ENCODE results near the gene VPS72. TPM values are rescaled to one million over a fixed set of nuclear protein-coding genes. Genes with fewer than 3 reads are reported as not detected.

Gene VPS72
- total and polyA plus RNA-seq, 10 of the 15 experiments (the other 5 are each of a cell fraction or from before 2014, with no cell fraction given), result 6.7 to 77.8 (median 58.1) TPM

DNA sequence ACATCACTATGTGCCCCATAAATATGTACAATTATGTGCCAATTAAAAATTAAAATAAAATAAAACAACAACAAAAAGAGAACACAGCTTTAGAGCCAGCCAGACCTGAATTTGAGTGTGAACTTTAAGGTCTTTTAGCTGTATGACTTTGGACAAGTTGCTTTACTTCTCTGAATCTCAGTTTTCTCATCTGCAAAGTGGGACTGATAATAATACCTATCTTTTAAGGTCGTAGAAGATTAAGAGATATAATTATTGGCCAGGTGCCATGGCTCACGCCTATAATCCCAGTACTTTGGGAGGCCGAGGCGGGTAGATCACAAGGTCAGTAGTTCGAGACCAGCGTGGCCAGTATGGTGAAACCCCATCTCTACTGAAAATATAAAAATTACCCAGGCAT, 3.3 kb upstream of the VPS72 start (continued):
- TF ChIP-seq, protein P1, sequence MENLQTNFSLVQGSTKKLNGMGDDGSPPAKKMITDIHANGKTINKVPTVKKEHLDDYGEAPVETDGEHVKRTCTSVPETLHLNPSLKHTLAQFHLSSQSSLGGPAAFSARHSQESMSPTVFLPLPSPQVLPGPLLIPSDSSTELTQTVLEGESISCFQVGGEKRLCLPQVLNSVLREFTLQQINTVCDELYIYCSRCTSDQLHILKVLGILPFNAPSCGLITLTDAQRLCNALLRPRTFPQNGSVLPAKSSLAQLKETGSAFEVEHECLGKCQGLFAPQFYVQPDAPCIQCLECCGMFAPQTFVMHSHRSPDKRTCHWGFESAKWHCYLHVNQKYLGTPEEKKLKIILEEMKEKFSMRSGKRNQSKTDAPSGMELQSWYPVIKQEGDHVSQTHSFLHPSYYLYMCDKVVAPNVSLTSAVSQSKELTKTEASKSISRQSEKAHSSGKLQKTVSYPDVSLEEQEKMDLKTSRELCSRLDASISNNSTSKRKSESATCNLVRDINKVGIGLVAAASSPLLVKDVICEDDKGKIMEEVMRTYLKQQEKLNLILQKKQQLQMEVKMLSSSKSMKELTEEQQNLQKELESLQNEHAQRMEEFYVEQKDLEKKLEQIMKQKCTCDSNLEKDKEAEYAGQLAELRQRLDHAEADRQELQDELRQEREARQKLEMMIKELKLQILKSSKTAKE (IDR thresholded peaks at IDR 0.05; ENCODE audit: low read depth, poor library complexity, severe bottlenecking), result no peak
- TF ChIP-seq SMARCA5 (IDR thresholded peaks at IDR 0.05), result no peak
- TF ChIP-seq MAX (IDR thresholded peaks at IDR 0.05; ENCODE audit: low read depth, low read length), result no peak
- no peak for TF ChIP-seq EP300 (IDR thresholded peaks at IDR 0.05; ENCODE audit: borderline replicate concordance in 1 of 2, control insufficient read depth in 1 of 2, low read depth in 2 of 2, low read length in 2 of 2)

DNA sequence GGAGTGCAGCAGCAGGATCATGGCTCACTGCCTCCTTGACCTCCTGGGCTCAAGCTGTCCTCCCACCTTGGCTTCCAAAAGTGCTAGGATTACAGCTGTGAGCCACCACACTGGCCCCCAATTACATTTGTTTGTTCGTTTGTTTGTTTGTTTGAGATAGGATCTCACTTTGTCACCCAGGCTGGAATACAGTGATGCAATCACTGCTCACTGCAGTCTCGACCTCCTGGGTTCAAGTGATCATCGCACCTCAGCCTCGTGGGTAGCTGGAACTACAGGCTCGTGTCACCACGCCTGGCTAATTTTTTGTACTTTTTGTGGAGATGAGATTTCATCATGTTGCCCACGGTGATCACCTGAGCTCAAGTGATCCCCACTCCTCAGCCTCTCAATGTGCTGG, 2.0 kb upstream of the VPS72 start:
- no peak for ATAC-seq
- CTCF ChIA-PET, result interaction anchor here (0.8 to 6.3 kb wide), 3 partner anchors 36 to 148 kb away, joined by 3 to 70 read pairs (median 3); partner anchors contain the start of genes PSMD4 and TNFAIP8L2
- no peak for TF ChIP-seq SIX5 (IDR thresholded peaks at IDR 0.05; ENCODE audit: low read depth, low read length, severe bottlenecking)
- TF ChIP-seq CREB1 (IDR thresholded peaks at IDR 0.05; ENCODE audit: low read depth), result no peak
- no peak for TF ChIP-seq RCOR1 (conservative IDR thresholded peaks at IDR 0.05; ENCODE audit: low read depth, low read length)
- no peak for TF ChIP-seq GABPA (IDR thresholded peaks at IDR 0.05; ENCODE audit: low read depth)
- TF ChIP-seq, protein P1 (IDR thresholded peaks at IDR 0.05; ENCODE audit: low read depth, poor library complexity, severe bottlenecking), result no peak
- TF ChIP-seq SREBF1 (IDR thresholded peaks at IDR 0.05; ENCODE audit: low read length), result no peak
- TF ChIP-seq MLLT1 (IDR thresholded peaks at IDR 0.05), result no peak
- TF ChIP-seq SREBF2 (IDR thresholded peaks at IDR 0.05; ENCODE audit: low read length), result no peak
- TF ChIP-seq RFX5 (IDR thresholded peaks at IDR 0.05; ENCODE audit: low read depth, low read length), result no peak
- TF ChIP-seq JUND (IDR thresholded peaks at IDR 0.05; ENCODE audit: low read depth, low read length), result no peak
- no peak for TF ChIP-seq KDM1A (IDR thresholded peaks at IDR 0.05; ENCODE audit: borderline replicate concordance)
- no peak for TF ChIP-seq NR2C1 (IDR thresholded peaks at IDR 0.05)
- no peak for TF ChIP-seq HDAC6 (IDR thresholded peaks at IDR 0.05; ENCODE audit: unreplicated experiment)
- TF ChIP-seq TCF7 (IDR thresholded peaks at IDR 0.05; ENCODE audit: borderline replicate concordance), result no peak
- no peak for TF ChIP-seq SPI1 (IDR thresholded peaks at IDR 0.05; ENCODE audit: borderline replicate concordance, insufficient read depth, low read depth, low read length)

More for the DNA sequence above, 2.0 kb upstream of the VPS72 start:
- Histone ChIP-seq H3K79me2 (ENCODE audit: control insufficient read depth, insufficient read depth, low read length) (peaks cover 23% of the 10 kb centered on the region), H4K20me1 (ENCODE audit: control insufficient read depth, insufficient read depth) (no peaks in the 10 kb centered on the region), H3K9ac (ENCODE audit: control insufficient read depth, insufficient read depth, low read length) (no peak overlapping the region), H3K27ac (ENCODE audit: control insufficient read depth, insufficient read depth) (no peak overlapping the region), H3K4me3 (no peak overlapping the region), H3K36me3 (ENCODE audit: control insufficient read depth in 2 of 2, insufficient read depth in 2 of 2, low read length in 1 of 2) (no peaks in the 10 kb centered on the region), H3K9me3 (replicated peaks; ENCODE audit: control insufficient read depth, insufficient read depth, low read length) (no peaks in the 10 kb centered on the region), H3K27me3 (replicated peaks in 1 of 2; ENCODE audit: control insufficient read depth in 2 of 2, insufficient read depth in 2 of 2, low read length in 1 of 2) (no peaks in the 10 kb centered on the region), H2AFZ (ENCODE audit: control insufficient read depth, low read depth, low read length) (no peak overlapping the region), H3K4me1 (ENCODE audit: control insufficient read depth, insufficient read depth, low read length) (peaks cover 4% of the 10 kb centered on the region; the same call in 1 of the 2 replicates), H3K4me2 (ENCODE audit: control insufficient read depth, insufficient read depth) (no peak overlapping the region)
- intact Hi-C loops (cut with micrococcal nuclease; ENCODE audit: unreplicated experiment), result no loop called here
- SMC1A ChIA-PET (ENCODE audit: uncharacterized antibody, unreplicated experiment), result interaction anchor here (0.9 kb wide), 1 partner anchor 237 kb away, joined by 3 read pairs; no protein-coding TSS in a partner anchor
- POLR2A ChIA-PET, result interaction anchor here (0.7 kb wide), 1 partner anchor 560 kb away, joined by 3 read pairs; no protein-coding TSS in a partner anchor
- DNase-seq (ENCODE audit: low read depth, low spot score), result no peak
- no peak for FAIRE-seq
- RAD21 ChIA-PET (ENCODE audit: unreplicated experiment), result no interaction called here
- 54% methylated on average over 7 of the region's 7 CpGs for WGBS (ENCODE audit: insufficient coverage, insufficient replicate concordance, low lambda C conversion rate, missing lambda C conversion rate)
- in situ Hi-C loops (cut with MboI), result loop anchor here (5.0 kb wide), 1 partner anchor 150 kb away; no protein-coding TSS in a partner anchor
- no TSS peak for BruUV-seq (replicated peaks)
